SH-SY5Y (cell line): Measurements from ENCODE around the gene ATP8A2.

ENCODE experiments used
- GATA2 ChIP-seq: IDR thresholded peaks from 2 replicates; pipeline ENCODE4 v1.6.1; 2011; ENCODE audit warnings: mild to moderate bottlenecking, low read depth, low read length
- GATA3 ChIP-seq: IDR thresholded peaks from 2 replicates; pipeline ENCODE4 v1.6.1; 2011; ENCODE audit warnings: low read depth, mild to moderate bottlenecking, low read length, moderate library complexity

The ATP8A2 gene

DNA sequence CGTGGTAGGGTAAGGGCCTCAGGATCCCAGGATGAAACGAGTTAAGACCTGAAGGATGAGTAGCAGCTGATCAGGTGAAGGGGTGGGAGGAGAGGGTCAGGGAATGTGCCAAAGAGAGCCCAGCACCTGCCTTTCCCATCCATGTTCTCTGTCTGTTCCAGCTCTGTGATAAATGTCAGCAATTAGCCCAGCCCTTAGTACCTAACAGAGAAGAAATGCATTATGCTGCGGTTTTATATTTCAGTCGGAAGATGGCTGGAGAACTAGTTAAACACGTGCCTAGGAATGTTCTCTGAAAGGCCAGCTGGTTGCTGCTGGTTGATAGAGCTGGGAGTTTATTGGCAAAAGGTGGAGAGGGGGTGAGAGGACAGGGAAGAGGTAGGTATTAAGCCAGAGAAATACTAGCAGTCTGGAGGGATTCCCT lies 411.8 kb downstream of the ATP8A2 start:
- TF ChIP-seq GATA2 (no peak), GATA3 (no peak)

DNA sequence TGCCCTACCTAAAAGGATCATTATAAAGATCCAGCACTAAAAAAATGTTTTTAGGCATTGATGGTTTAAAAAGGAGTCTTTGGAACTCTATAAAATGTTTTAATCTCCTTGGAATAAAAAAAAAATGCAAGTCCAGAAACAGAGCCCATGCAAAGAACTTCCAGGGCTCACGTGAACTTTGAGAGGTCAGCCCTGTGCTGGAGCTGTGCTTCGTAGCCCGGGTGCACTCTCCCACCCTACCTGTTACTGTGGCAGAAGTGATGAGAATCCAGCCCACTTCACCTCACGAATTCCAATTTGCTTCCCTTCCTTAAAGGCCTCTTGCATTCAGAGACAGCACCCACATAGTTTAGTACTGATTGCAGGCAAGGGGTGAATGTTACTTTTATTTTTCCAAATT lies 412.3 kb downstream of the ATP8A2 start:
- TF ChIP-seq GATA3 = no peak

DNA sequence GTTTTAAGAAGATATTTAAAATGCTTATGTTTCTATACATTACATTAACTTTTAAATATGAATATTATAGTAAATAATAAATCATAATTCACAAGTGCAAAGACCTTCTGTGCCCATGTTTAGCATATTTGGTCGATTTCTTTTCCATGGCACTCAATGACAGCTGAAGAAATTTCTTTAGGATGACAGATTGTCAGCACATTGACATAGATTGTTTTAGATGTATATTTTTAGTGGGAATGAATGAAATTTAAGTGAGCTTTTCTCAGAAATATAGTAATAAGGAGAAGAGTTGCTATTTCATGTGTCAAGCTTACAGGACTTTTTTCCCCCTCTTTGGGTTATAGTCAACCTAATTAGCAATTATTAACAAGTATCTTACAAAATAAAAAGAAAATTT lies 423.5 kb downstream of the ATP8A2 start:
- no peak for TF ChIP-seq GATA2
- TF ChIP-seq GATA3 = no peak

DNA sequence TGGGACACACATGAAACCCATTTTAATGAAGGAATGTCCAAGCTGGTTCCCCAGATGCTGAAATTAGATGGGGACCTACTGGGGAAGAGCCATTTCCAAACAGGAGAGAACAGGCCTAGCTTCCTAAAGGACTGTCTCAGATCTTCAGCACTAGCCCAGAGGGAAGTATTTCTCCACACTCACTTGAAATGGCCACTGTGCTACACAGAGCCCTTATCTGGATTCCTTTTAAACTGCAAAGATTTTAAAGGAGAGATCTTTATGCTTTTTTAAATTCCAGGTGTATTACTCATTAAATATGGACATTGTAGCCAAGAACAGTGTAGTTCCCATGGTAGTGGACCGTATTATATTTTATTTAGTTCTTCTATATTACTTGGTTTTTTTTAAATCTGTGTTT lies 424.7 kb downstream of the ATP8A2 start:
- TF ChIP-seq GATA2 (no peak), GATA3 (no peak)

DNA sequence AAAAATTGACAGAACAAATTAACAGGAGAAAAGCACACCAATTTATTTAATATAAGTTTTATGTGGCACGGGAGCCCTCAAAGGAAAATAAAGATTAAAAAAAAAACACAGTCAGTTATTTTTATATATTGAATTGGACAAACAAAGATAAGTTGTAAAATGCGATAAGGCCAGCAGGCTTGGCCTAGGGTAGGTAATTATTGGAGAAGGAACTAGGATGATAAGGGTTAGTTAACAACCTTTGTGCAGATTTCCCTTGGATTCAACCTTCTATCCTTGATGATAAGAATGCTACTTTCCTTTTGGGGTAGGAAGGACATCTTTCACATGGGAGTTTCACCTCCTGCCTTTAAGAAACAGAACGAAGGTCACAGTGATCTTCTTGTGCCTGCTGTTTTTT lies 427.2 kb downstream of the ATP8A2 start:
- TF ChIP-seq GATA3 (no peak), GATA2 (no peak)

DNA sequence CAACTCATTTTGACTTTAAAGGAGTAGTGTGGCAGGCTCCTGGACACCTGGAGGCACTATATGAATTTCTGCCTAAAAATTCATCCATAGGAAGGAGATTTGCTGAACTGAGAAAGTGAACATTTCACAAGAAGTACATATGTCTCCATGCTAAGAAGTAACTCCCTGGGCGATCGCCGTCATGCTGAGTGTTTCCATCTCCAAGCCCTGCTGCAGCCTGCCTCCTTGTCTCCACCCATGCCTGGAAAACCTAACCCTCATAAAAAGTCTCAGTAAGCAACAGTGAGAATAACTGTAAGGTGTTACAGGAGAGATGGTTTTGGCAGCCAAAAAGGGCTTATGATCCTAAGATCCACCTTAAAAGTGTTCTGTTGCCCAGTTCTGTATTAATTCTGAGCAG lies 428.7 kb downstream of the ATP8A2 start:
- no peak for TF ChIP-seq GATA2

DNA sequence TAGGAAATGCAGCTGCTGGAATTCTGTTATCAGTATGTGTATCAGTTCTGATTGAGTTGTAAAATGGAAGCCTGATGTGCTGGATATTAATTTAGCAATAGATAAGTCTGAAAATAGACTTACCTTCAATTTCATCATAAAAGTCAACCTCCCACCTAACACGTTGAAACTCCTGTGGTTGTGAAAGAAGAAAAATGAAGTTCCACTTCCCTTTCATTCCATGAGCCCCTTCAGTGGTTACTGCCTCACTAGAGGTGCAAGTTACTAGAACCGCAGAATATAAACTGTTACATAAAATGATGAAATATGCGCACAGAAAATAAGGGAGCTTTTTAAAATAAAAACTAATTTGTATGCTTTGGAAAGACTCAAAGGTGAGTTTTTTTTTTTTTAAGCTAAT lies 430.8 kb downstream of the ATP8A2 start:
- TF ChIP-seq GATA2 (no peak), GATA3 (no peak)

DNA sequence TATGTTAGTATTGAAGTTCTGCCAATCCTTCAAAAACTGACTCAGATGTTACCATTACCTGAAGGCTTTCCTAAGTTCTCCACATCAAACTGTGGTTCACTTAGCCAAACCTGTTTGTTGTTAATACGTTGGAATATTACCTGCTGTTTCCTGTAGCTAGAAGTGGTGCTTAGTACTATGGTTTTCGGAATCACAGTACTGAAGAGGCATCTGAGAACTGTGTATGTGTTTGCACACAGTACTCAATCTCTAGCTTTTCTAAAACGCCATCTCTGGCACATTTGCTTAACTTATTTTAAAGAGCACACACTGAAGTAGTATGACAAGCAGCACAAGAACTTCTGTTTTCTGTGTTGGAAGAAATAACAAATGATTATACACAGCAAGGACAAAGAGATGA lies 431.9 kb downstream of the ATP8A2 start:
- TF ChIP-seq GATA2 (no peak), GATA3 (no peak)

DNA sequence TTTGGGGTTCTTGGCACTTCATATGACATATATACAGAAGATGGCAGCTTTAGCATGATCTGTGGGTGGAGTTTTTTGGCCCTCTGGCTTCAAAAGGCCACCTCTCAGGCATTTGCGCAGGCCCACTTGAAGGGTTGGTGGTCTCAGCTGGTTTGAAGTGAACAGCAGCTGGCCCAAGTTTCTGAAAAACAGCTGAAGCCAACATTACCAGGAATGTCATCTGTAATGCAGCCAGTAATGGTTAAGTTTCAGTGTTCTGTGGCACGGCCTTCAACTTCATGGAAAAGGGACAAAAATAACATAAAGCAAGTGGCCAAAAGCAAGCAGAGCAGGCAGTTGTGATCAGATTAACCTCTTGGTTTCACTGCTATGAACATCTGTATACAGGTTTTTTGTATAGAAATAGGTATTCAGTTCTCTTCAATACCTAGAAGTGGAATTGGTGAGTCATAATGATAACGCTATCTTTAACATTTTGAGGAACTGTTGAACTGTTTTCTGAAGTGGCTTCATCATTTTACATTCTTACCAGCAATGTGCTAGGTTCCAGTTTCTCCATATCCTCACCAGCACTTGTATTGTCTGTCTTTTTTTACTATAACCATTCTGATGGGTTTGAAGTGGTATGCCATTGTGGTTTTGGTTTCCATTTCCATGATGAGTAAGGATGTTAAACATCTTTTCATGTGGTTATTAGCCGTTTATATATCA lies 434.6 kb downstream of the ATP8A2 start:
- TF ChIP-seq GATA3 (no peak), GATA2 (no peak)

DNA sequence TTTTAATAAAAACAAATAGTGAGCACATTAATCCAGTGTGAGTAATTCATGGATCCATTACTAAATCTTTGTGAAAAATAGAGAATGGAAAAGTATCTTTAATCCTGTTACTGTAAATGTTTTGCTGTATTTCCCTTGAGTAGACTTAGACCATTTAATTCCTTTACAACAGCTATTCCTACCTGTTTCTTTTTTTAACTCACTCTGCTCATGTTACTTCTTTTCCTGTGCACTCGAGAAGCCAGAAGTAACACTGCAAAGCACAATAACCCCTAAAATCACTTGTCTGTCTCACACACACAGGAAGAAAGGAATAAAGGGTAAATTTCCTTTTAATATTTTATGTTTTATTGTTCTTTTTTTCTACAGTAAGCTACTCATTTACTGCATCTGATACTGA lies 435.8 kb downstream of the ATP8A2 start:
- TF ChIP-seq GATA3 (no peak), GATA2 (no peak)

DNA sequence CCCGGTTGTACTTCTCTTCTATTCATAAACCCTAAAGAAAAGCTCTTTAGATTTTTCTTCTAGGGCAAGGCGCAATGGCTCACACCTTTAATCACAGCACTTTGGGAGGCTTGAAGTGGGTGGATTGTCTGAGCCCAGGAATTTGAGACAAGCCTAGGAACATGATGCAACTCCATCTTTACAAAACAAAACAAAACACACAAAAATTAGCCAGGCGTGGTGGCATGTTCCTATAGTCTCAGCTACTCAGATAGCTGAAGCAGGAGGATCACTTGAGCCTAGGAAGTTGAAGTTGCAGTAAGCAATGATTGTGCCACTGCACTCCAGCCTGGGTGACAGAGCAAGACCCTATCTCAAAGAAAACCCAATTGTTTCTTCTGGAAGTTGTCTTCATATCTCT lies 439.7 kb downstream of the ATP8A2 start:
- TF ChIP-seq GATA3 (no peak), GATA2 (no peak)

DNA sequence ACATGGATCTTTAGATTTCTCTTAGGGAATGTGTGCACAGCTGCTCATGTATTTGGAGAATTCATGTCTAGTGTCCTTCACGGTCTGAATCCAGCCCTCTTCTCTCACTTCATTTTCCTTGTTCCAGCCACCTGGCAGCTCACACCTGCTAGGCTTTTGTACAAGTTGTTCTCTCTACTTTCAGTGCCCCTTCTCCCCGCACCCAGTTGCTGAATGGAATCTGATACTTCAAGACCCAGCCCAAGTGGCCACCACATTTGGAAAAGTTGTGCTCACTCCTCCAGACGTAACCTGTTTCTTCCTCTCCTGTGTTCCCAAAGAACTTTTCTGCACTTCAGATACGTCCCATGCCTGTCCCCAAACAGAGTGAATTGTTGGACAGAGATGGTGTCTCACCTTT lies 444.5 kb downstream of the ATP8A2 start:
- no peak for TF ChIP-seq GATA3
- no peak for TF ChIP-seq GATA2

DNA sequence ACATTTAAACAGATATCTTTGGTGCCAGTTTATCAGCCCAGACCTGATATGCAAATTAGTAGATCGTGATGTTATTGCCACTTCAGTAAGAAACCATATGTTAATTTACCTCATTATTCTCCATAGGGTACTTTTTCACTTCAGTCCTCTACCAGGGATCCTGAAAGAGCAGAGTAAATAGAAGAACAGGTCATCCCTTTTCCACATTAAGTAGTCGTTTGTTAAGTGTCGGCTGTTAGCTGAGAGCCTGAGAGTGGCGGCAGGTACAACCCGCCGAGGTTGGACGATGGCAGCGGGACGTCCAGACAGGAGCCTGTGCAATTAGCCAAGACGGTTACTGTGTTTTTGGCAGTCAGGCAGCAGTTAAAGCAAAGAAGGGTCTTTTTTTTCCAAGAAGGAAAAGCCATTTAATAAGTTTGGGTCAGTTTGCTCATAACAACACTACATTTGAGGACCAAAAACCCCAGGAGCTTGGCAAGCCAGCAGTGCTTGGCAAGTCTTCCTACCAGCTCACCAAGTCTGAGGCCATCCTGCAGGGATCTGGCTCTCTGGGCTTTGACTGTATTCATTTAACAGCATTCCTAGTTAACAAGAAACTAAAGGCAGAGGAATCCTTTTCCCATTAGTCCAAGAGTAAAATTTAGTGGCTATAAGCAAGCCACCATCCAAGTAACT lies 448.2 kb downstream of the ATP8A2 start:
- TF ChIP-seq GATA3 = no peak
- TF ChIP-seq GATA2 = no peak

DNA sequence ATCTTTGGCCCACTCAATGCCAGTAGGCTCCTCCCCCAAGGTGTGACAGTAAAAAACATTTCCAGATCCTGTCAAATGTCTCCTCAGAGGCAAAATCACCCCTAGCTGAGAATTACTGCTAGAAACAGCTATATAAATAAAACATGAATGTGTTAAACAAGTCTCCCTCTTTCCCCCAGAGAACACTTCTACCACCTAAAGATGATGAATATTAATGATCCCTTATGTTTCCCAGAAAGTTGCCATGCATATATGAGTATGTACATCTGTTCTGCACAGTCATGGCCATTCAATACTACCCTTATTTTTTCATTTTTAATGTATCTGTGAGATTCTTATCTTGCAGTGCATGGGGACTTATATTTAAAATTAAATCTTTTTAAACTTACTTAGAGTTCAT lies 450.0 kb downstream of the ATP8A2 start:
- TF ChIP-seq GATA2 = no peak

DNA sequence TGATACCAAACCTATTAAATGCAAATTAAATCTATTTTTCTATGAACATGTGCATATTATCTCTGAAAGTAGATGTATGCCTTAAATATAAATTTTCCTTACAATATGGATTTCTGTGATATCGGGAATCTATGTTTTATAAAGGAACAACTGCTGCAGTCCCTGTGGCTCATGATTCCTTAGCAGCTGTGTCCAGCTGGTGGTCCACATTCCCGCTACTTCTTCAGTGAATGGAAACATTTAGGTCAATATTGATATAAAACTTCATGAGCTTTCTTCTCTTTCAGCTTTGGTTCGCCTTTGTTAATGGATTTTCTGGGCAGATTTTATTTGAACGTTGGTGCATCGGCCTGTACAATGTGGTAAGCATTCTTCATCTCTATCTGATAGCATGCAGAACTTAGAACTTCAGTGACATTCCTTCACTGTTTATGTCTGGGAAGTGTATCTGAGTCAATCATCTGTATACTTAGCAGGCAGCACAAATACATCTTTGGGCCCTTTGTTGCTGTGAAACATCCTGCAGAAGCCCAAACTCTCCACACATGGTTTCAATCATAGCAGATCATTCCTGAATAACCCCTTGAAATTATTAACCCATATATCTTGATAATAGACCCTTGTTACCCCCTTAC lies 456.2 kb downstream of the ATP8A2 start:
- no peak for TF ChIP-seq GATA2
- TF ChIP-seq GATA3 = no peak

DNA sequence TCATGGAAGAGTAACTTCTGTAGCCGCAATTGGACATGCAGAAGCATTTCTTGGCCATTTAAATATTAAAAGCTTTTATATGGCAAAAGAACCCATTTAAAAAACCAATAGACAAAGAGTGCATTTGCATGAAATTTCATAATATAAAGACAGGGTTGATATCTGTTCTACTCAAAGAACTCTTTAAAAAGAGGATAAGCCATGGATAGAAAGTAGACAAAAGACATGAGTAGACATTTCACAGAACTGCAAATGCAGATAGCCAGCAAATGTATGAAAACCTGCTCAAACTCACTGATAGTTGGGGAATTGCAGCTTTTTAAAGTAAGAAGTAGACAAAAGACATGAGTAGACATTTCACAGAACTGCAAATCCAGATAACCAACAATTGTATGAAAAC lies 462.0 kb downstream of the ATP8A2 start:
- no peak for TF ChIP-seq GATA2
- no peak for TF ChIP-seq GATA3
